CD4-positive, alpha-beta T cell treated with Interleukin-1 beta for 1 hour (primary cell): ENCODE measurements around the gene TSPYL6.
A peak's percentile ranks its signal among the peaks of the same experiment; 100 is the strongest.

Source experiments
- DNase-seq, 2 donors: peaks; one replicate each; pipeline ENCODE4 v3.0.0-alpha.2; 2020 to 2022

The TSPYL6 gene

DNA sequence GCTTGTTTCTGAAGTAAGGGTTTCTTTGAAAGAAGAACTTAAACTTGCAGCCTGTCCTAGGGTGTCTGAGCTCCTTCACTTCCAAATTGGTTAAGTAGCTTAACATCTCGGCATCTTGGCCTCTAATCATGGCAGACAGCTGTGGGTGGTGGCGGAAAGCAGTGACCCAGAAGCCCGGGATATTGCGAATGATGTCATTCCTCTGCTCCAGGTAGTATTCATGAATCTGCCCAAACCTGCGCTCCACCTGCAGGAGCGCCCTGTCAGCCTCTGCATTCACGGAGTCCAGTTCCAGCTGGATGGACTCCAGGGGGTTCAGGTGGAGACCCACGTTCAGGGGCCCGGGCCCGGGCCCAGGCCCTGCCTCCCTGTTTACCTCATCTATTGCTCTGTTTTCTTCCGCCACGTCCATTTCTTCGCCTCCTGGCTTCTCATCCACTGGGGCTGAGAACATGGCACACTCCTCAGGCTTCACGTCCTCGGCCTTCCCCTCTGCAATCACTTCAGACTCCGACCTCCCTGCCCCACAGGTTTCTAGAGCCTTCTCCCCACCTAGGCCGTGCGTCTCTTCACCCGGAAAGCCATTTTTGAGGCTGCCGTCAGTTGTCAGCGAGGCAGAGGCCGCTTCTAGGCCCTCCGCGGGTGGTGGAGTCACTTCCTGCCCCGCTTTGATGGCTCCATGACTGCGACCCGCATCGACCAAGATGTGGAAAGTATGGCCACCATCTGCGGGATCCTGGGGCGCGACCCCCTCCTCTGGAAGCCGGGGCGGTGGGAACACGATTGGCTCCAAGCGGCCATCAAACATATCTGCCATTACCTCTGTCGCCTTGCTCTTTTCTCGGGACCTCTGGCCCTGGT, 569 bp downstream of the TSPYL6 start:
- no peak for DNase-seq

DNA sequence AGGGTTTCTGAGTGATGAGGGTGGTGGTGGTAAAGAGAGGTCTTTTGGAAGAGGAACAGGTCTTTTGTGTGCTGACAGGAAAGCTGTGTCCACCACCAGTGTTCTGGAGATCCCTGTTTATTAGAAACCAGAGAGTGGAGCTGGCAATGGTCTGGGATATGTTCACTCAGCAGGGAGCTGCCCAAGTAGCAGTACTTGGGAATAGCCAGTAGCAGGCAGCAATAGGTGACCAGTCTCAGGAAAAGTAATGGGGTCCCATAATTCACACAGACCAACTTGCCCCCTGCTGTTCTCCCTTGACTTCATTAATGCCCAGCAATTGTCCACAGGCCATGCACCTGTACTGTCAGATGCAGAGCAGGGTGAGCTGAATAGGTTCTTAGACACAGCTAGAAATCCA, 1.8 kb downstream of the TSPYL6 start:
- DNase-seq: no peak

DNA sequence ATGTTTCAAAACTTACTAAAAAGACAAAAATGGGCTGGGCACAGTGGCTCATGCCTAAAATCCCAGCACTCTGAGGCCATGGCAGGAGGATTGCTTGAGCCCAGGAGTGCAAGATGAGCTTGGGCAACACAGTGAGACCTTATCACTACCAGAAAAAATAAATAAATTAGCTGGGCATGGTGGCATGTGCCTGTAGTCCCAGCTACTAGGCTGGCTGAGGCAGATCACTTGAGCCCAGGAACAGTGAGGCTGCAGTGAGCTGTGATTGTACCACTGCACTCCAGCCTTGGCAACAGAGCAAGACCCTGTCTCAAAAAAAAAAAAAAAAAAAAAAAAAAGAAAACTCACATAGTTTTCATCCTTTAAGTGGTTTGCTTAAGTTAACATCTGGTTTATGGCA, 6.4 kb downstream of the TSPYL6 start:
- DNase-seq: no peak

DNA sequence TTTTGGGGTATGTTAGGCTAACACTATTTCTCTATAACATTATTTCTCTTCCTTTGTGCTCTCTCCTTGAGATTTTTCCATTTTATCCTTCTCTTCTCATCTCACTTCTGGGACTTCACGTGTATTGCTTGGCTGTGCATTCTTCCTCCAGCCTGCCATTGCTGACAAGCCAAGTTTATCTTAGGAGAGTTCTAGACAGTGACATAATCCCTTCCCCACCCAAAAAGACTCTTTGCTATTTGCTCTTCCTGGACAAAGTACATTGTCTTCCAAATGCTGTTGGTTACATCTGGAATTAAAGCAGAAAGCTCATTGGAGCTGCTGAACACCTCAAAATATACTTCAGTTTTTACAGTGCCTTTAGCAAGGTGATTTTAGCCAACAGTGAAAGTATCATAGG, 8.9 kb downstream of the TSPYL6 start:
- no peak for DNase-seq

DNA sequence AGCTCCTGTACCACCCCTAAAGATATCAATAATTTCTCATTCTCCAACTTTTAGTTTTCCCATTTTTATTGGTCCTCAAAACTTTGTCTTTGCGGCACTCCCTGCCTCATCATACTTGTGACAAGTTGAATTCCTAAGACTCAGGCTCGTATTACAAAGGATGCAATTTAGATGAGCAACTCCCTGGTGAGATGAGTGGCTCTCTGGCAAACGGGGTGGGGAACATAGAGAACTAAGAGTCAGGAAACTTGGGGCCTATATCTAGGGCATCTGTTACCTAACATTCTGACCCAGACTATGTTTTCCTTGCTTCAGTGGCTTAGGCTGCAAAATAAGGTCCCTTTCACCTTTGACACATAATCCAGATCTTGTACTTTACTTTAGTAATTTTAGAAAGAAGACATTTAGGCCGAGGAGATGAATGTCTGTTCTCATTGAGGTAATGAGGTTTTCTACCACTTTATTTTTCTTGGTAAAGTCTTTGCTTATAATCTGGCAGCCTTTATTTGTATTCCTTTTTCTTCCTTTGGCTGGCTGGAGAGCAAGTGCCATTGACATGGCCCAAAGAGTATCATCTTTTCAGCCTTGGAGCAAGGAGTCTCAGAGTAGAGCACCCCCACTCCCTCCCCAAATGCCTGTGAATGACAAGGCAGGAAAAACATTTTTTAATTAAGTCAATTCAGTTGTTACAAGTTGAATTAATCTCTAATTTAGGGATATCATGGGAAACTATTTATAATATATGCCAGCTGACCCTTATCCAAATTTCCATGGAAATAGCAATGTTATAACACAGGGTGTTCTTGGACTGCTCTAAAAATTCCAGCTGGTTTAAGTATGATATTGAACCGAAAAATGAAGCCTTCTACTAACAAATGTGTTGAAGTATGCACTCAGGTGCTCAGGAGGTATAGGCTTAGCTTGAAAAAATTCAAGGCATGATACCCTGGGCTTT, 15.2 kb downstream of the TSPYL6 start:
- no peak for DNase-seq

DNA sequence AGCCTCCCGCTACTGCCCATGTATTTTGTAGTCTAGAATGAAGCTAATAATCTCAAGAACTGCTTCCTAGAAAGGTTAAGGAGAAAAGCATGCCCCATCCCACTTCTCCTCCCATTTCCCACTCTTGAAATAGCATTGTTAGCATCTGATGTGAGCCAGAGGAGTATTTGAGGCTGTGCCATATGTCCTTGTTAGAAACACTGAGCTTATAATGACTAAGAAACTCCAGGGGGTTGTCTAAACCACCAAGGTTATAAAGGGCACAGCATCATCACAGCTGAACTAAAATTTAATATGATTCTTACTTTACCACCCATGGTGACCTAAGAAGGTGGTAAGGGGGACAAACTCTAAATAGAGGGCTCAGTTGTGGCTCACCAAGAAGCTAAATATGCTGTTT, 16.6 kb downstream of the TSPYL6 start:
- DNase-seq: no peak

DNA sequence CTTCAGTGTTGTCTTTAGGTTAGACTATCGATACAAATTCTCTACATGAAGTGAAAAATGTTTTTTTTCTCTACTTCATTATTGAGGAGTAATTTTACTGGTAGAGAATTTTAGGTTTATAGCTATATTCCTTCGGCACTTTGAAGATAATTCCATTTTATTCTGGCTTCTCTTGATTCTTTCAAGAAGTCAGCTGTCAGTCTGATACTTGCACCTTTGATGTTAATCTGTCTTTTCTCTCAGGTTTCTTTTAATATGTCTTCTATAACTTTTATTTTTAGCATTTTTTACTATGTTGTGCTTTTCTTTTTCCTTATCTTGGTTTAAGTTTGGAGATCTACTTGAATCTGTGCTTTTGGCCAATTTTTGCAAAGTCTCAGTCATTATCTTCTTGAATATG, 18.6 kb downstream of the TSPYL6 start:
- DNase-seq: no peak

DNA sequence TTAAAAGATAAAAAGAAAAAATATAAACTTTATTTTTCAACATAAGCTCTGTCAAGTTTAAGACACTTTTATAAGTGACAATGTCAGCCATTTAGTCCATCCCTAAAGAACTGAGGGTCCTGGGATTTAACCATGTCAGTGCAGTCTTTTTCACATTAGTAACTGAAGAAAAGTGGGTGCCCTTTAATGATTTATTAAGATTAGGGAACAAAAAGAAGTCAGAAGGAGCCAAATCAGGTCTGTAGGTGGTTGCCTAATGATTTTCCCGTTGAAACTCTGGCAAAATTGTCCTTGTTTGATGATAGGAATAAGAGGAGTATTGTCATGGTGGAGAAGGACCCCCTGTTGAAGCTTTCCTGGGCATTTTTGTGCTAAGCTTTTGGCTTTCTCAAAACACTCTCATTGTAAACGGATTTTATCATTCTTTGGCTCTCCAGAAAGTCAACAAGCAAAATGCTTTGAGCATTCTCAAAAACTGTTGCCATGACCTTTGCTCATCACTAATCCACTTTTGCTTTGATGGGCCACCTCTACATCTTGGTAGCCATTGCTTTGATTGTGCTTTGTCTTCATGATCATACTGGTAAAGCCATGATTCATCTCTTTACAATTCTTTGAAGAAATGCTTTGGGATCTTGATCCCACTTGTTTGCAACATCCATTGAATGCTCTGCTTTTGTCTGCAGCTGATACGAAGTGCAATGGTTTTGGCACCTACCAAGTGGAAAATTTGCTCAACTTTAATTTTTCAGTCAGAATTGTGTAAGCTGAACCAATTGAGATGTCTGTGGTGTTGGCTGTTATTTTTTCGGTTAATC, 22.0 kb downstream of the TSPYL6 start:
- no peak for DNase-seq

DNA sequence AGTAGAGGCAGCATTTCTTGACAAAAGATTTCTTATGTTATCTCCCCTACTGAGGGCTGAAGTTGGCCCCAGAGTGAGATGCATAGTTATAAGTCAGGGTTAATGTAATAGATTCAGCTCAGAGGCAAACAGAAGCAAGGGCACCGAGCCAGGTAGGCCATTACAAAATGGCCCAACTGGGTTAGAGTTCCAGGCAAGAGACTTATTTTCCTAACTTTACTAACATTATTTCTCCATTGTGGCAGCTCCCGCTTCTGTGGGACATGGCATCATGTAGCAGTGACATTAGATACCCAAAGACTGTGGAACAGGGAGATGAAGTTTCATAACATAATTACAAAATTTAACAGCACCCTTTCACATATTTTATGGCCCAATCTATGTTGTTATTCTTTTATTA, 27.1 kb downstream of the TSPYL6 start:
- DNase-seq: no peak

DNA sequence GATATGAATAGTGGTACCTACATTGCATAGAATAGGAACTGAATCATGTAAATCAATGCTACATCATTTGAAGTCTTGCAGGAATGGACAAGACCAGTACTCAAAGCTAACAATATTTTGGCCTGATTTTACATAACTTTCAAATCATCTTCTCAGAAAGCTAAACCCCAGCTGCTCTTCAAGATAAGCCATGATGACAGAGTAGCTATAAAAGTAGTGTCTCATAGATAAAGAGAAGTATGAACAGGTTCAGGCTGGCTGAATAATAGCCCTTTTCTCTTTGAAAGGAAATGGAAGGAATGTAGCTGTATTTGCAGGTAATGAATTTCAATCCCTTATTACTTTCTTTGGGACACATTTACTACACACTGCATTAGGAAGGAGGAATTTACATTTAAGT, 28.2 kb downstream of the TSPYL6 start:
- DNase-seq: no peak

DNA sequence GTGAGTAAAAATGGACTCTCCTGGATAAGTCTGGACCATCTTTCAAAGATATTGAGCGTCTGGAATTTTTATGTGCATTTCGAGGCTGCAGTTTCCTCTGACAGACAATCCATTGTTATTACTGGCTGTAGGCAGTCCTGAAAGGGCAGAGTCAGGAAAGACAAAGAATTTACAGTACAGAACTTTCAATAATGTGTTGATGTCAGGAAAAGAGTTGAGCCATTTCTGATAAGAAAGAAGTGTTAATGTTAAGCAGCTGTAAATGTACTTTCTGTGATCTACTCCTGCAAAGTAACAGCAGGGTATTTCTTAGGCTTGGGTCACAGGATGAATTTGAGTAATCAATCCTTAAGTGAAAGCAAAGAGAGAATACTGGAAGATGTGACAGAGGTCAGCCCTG, 29.8 kb downstream of the TSPYL6 start:
- DNase-seq: no peak

DNA sequence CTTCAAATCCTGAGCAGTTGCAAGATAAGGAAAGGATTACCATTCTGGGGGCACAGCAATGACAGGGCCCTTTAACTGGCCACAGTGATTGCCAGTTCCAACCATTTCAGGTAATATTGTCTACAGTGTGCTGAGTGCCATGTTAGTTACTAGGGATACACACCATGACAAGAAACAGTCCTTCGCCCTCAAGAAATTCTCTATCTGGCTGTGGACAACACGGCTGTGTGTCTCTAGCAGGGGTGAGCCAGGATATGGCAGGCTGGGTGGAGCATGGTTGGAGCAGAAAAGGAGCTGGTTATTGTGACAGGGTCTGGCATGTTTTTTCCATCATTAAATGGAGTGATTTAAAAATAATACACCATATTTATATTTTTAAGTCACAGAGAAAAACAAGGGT, 31.0 kb downstream of the TSPYL6 start:
- DNase-seq: no peak

DNA sequence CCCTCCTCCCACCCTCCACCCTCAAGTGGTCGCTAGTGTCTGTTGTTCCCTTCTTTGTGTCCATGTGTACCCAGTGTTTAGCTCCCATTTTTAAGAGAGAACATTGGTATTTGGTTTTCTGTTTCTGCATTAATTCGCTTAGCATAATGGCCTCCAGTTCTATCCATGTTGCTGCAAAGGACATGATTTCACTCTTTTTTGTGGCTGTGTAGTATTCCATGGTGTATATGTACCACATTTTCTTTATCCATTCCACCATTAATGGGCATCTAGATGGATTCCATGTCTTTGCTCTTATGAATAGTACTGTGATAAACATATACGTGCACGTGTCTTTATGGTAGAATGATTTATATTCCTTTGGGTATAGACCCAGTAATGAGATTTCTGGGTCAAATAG, 42.9 kb downstream of the TSPYL6 start:
- DNase-seq: no peak

DNA sequence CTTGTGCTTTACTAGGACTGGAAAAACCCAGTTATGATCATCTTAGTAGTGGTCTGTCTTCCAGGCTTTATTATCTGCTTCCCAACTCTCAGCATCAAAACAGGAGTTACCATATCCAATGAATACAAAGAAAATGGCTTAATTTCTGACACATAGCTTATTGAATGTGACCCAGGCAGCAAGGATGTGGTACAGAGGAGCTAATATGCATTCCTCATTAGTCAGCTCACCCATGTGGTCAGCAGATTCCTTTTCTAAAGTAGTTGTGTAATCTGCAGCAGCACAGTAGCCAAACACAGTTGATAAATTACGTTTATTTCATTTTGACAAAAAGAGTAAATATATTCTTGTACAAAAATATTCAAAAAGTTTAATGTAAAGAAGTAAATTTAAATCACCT, 43.6 kb downstream of the TSPYL6 start:
- DNase-seq: no peak

DNA sequence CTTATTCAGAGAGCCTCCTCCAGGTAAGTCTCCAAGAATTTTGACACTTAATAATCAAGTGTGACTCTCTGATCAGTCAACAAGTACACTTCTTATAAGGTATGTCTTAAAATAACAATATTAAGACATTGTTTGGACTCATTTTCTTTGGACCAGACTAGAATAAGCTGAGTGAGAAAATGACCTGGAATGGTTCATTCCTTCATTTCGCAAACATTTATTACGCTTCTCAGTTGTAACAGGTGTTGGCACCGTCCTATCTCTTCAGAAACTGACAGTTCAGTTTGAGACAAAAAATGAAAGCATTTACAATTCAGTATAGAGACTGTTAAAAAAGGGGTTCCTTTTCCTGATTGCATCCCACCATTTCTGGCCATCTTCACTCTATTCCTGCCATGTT, 46.6 kb downstream of the TSPYL6 start:
- no peak for DNase-seq

DNA sequence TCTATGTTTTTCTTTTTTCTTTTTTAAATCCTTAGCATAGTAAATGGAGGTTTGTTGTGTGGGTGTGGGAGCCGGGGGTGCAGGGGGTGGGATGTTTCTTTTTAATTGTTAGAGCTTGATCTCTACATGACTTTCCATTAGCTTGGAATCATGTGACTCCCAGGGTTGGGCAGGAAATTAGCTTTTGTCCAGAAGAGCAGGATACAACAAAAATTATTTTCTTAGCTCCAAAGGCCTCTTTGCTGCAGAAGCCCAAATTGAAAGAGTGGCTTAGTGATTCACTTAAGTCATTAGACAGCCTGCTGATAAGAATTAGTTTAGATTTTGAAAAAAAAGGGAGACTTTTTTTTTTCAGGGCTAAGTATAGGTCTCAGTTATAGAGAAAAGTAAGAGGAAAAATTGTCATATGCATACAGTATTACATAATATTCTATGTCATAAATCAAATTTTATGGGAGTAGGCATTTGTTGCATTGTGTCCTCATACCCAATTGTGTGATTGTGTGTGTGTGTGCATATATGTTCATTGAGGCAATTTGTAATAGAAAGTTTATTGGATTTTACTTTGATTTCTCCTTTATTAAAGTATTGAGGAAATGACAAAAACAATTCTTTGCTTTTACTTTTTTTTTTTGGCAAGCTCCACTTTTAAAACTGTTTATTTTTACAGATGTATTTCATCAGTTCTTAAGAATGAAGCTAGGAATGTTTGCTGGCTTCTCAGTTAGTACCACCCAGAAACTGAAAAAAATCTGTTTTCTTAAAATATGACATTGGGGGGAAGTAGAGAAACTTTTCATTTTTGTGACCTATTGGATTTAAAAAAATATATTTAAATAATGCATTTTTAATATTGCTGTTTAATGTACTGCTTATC, 47.4 kb downstream of the TSPYL6 start:
- DNase-seq: no peak

DNA sequence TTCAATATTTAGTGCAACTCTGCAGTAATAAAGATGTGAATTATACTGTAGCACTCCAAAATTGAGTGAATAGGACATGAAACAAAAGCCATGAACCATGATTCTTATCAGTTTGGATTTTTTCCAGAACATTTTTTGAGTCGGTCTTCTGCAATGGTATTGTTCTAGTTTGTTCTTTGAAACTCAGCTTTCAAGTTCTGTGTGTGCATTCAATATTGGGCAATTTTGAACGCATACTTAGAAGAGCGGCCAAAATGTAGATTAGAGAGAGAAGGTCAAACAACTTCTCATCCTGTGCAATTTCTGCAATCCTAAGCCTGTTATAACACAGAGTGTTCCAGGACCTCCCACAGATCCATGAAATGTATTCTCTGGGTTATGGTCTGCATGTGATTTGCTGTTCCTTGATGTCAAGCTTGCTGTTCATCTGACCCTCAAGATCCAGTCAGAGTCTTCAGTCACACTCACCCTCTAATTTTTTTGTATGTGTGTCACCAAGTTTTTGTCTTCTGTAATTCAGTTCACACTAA, 48.3 kb downstream of the TSPYL6 start:
- DNase-seq: no peak

DNA sequence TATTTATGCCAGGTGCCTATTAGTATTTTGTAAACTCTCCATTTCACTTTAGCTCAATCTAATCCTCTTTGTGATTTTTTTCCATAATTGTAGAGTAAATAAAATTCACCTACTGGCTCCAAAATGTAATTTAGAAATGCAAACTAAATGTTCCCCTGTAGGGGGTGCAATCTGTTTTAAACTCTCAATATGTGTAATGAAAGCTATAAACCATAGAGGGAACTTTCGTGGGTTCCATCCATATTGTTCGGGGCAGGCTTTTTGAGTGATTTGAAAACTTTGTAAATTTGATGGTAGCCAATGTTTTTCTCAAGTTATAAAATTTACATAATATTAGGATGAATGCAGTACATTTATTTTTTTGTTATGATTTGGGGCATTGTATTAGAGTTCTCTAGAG, 49.4 kb downstream of the TSPYL6 start:
- DNase-seq: peak in 1 of 2 donors; percentile 12

DNA sequence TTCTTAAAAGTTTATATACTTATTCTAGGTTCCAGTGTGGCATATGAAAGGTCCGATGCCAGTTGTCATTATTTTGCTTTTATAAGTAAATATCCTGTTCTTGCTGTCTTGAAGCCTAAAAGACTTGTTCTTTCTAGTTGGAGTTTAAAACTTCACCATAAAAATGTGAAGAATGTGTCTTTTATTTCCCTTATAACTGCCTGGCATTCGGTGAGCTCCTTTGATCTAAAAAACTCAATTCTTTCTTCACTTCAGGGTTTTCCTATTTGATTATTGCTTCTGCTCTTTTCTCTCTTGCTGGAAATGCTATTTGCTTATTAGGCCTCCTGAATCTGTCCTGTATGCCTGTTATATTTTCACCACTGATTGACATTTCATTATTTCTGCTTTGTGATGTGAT, 51.6 kb downstream of the TSPYL6 start:
- DNase-seq: no peak
